ENCODE results near the gene COPS4. TPM values are rescaled to one million over a fixed set of nuclear protein-coding genes. Genes with fewer than 3 reads are reported as not detected.

COPS4 gene
- total and polyA plus RNA-seq, 10 of the 15 experiments (the other 5 are each of a cell fraction or from before 2014, with no cell fraction given): 34.2 to 159 (median 66.7) TPM

DNA sequence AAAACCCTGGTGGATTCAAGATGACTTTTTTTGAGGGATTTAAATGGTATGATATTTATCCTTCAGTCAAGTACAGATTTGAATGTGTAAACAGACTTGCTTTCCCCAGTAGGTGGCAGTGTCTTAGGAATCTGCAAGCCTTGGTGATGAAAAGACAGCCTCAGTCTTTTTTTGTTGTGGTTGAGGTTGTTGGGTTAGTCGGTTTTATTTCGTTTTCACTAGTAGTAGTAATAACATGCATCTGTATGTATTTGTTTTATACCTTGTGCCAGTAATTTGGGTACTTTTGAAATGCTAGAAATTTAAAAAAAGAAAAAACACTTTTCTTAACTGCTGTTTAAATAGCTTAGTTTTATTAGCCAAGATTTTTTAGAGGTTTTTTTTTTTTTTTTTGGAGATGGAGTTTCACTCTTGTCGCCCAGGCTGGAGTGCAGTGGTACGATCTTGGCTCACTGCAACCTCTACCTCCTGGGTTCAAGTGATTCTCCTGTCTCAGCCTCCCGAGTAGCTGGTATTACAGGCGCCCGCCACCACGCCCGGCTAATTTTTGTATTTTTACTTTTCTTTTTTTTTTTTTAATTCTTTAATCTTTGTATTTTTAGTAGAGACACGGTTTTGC, 39.2 kb downstream of the COPS4 start (continued):
- TF ChIP-seq CUX1 (IDR thresholded peaks at IDR 0.05; ENCODE audit: insufficient replicate concordance, low read depth, low read length) (no peak), ZNF384 (IDR thresholded peaks at IDR 0.05; ENCODE audit: borderline replicate concordance, low read depth, low read length) (peak; percentile 32; the same call in 1 of the 2 replicates), IRF4 (IDR thresholded peaks at IDR 0.05; ENCODE audit: low read depth, low read length) (peak; percentile 71; the same call in 1 of the 2 replicates), MLLT1 (IDR thresholded peaks at IDR 0.05) (0 out of 2 replicates have a peak, but pooled peaks have one; percentile 41), TCF7 (IDR thresholded peaks at IDR 0.05; ENCODE audit: borderline replicate concordance) (peak; percentile 74), BCL11A (IDR thresholded peaks at IDR 0.05; ENCODE audit: low read depth, low read length) (no peak), EP300 (IDR thresholded peaks at IDR 0.05; ENCODE audit: borderline replicate concordance in 1 of 2, control insufficient read depth in 1 of 2, low read depth in 2 of 2, low read length in 2 of 2) (0 out of 4 replicates have a peak, but pooled peaks of 1 of the 2 experiments have one; percentile 31), MEF2A (IDR thresholded peaks at IDR 0.05; ENCODE audit: insufficient read depth, low read depth, low read length) (peak; percentile 55; the same call in 1 of the 2 replicates), FOXM1 (IDR thresholded peaks at IDR 0.05; ENCODE audit: low read depth, low read length) (0 out of 2 replicates have a peak, but pooled peaks have one; percentile 27), ATF2 (IDR thresholded peaks at IDR 0.05; ENCODE audit: low read length) (peak; percentile 61; the same call in 1 of the 2 replicates), CBFB (IDR thresholded peaks at IDR 0.05; ENCODE audit: low read depth) (peak; percentile 62; the same call in 1 of the 2 replicates), CREM (IDR thresholded peaks at IDR 0.05; ENCODE audit: low read depth) (0 out of 2 replicates have a peak, but pooled peaks have one; percentile 16), JUNB (IDR thresholded peaks at IDR 0.05) (peak; percentile 63)
- TF ChIP-seq, protein P1, sequence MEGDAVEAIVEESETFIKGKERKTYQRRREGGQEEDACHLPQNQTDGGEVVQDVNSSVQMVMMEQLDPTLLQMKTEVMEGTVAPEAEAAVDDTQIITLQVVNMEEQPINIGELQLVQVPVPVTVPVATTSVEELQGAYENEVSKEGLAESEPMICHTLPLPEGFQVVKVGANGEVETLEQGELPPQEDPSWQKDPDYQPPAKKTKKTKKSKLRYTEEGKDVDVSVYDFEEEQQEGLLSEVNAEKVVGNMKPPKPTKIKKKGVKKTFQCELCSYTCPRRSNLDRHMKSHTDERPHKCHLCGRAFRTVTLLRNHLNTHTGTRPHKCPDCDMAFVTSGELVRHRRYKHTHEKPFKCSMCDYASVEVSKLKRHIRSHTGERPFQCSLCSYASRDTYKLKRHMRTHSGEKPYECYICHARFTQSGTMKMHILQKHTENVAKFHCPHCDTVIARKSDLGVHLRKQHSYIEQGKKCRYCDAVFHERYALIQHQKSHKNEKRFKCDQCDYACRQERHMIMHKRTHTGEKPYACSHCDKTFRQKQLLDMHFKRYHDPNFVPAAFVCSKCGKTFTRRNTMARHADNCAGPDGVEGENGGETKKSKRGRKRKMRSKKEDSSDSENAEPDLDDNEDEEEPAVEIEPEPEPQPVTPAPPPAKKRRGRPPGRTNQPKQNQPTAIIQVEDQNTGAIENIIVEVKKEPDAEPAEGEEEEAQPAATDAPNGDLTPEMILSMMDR (IDR thresholded peaks at IDR 0.05 in 2 of 3, conservative IDR thresholded peaks at IDR 0.05 in 1 of 3; ENCODE audit: control insufficient read depth in 2 of 3, extremely low read depth in 1 of 3, insufficient read depth in 1 of 3, low read depth in 3 of 3, low read length in 3 of 3): peak; percentile 74 to 78 (median 77)

All from GM12878 (cell line).